HepG2 (cell line): ENCODE data around the gene TOB1. TPM values are rescaled to one million over a fixed set of nuclear protein-coding genes. Genes with fewer than 3 reads are reported as not detected.

ENCODE experiments used
- AGO1 ChIP-seq: fragments of 200-400 bp; formaldehyde crosslinking; IDR thresholded peaks from 2 replicates; pipeline ENCODE4 v1.6.1; 2017; ENCODE audit warnings: mild to moderate bottlenecking, low read depth, low read length, moderate library complexity; ENCODE audit not compliant: poor library complexity, severe bottlenecking
- CHD2 ChIP-seq: IDR thresholded peaks from 2 replicates; pipeline ENCODE4 v1.6.1; 2011; ENCODE audit warnings: low read depth, low read length, improper control_type of control experiment
- DMAP1 ChIP-seq: IDR thresholded peaks from 2 replicates; pipeline ENCODE4 v1.6.1; 2016
- E2F2 ChIP-seq: sonication (generic); formaldehyde crosslinking; IDR thresholded peaks from 2 replicates; pipeline ENCODE4 v1.4.0; 2020; ENCODE audit warnings: missing genetic modification reagents, borderline replicate concordance
- EZH2 ChIP-seq: conservative IDR thresholded peaks from 2 replicates; pipeline ENCODE4 v1.6.1; 2012; ENCODE audit warnings: mild to moderate bottlenecking, low read depth, low read length, moderate library complexity
- FOXJ3 ChIP-seq: sonication (generic); formaldehyde crosslinking; IDR thresholded peaks from 2 replicates; pipeline ENCODE4 v1.4.0; 2020; ENCODE audit warnings: missing genetic modification reagents, mild to moderate bottlenecking, borderline replicate concordance
- GABPB1 ChIP-seq: IDR thresholded peaks from 2 replicates; pipeline ENCODE4 v1.6.1; 2016; ENCODE audit warnings: mild to moderate bottlenecking, missing genetic modification reagents, moderate library complexity, missing compliant biosample characterization
- LCORL ChIP-seq, 2 experiments: fragments of 450-650 bp in 1 of 2; sonication (generic) in 1 of 2; formaldehyde crosslinking in 1 of 2; IDR thresholded peaks; 2 replicates each; pipeline versions ENCODE4 v1.5.0 to v1.6.1; 2017 to 2020; ENCODE audit warnings: antibody characterized with exemption in 1 of 2, missing genetic modification reagents in 1 of 2
- PAWR ChIP-seq: sonication (generic); formaldehyde crosslinking; IDR thresholded peaks from 2 replicates; pipeline ENCODE4 v1.4.0; 2020; ENCODE audit warnings: missing genetic modification reagents, mild to moderate bottlenecking, borderline replicate concordance
- SKIL ChIP-seq: sonication (generic); formaldehyde crosslinking; IDR thresholded peaks from 2 replicates; pipeline ENCODE4 v1.8.0; 2022; ENCODE audit warnings: missing genetic modification reagents, mild to moderate bottlenecking, moderate library complexity, borderline replicate concordance
- SMAD3 ChIP-seq: sonication (generic); formaldehyde crosslinking; IDR thresholded peaks from 2 replicates; pipeline ENCODE4 v1.4.0; 2020; ENCODE audit warnings: missing genetic modification reagents
- SRF ChIP-seq: IDR thresholded peaks from 2 replicates; pipeline ENCODE4 v1.6.1; 2011; ENCODE audit warnings: mild to moderate bottlenecking, low read depth, low read length, moderate library complexity
- TFE3 ChIP-seq: IDR thresholded peaks from 2 replicates; pipeline ENCODE4 v1.6.1; 2016
- TOE1 ChIP-seq: sonication (generic); formaldehyde crosslinking; IDR thresholded peaks from 2 replicates; pipeline ENCODE4 v1.4.0; 2020; ENCODE audit warnings: mild to moderate bottlenecking, missing genetic modification reagents
- TP53 ChIP-seq: sonication (generic); formaldehyde crosslinking; conservative IDR thresholded peaks from 2 replicates; pipeline ENCODE4 v1.4.0; 2020; ENCODE audit warnings: missing genetic modification reagents
- ZFAT ChIP-seq: sonication (generic); formaldehyde crosslinking; conservative IDR thresholded peaks from 2 replicates; pipeline ENCODE4 v1.8.1; 2023; ENCODE audit warnings: missing genetic modification reagents, inconsistent platforms
- ZFP62 ChIP-seq: sonication (generic); formaldehyde crosslinking; IDR thresholded peaks from 2 replicates; pipeline ENCODE4 v1.4.0; 2020; ENCODE audit warnings: missing genetic modification reagents
- ZNF530 ChIP-seq: sonication (generic); formaldehyde crosslinking; IDR thresholded peaks from 2 replicates; pipeline ENCODE4 v1.5.0; 2020; ENCODE audit warnings: low read depth, mild to moderate bottlenecking, missing genetic modification reagents
- ZNF674 ChIP-seq: sonication (generic); formaldehyde crosslinking; IDR thresholded peaks from 2 replicates; pipeline ENCODE4 v1.5.0; 2020; ENCODE audit warnings: low read depth, mild to moderate bottlenecking, missing genetic modification reagents
- ZNF747 ChIP-seq: sonication (generic); formaldehyde crosslinking; IDR thresholded peaks from 2 replicates; pipeline ENCODE4 v1.8.1; 2023; ENCODE audit warnings: missing genetic modification reagents, mild to moderate bottlenecking, borderline replicate concordance
- polyA plus RNA-seq, 8 experiments: library from polyadenylated mRNA; depleted of rRNA in 3 of 8; stranded (reverse) in 7 of 8; unstranded in 1 of 8; fragments of >200 nt; fragmentation: Illumina TruSeq in 4 of 8; extraction: Trizol in 4 of 8; gene quantifications; 2 replicates each; pipeline versions ENCODE4 v1.2.1 to v1.2.3, GENCODE V29; 2011 to 2016; ENCODE audit warnings: low read depth in 4 of 8, missing spikeins in 1 of 8, mixed read lengths in 1 of 8; ENCODE audit not compliant: insufficient read depth in 1 of 8
- total RNA-seq, 5 experiments: library from RNA; depleted of rRNA; stranded (reverse); fragments of >200 nt; fragmentation: Illumina TruSeq; extraction: Trizol; gene quantifications; 2 replicates each; pipeline ENCODE4 v1.2.3, GENCODE V29; 2016; ENCODE audit warnings: low read depth in 1 of 5
- TF ChIP-seq, protein P1 (sequence below): sonication (generic); formaldehyde crosslinking; IDR thresholded peaks from 2 replicates; pipeline ENCODE4 v1.4.0; 2020; ENCODE audit warnings: mild to moderate bottlenecking, missing genetic modification reagents
- TF ChIP-seq, protein P2 (sequence below): sonication (generic); formaldehyde crosslinking; IDR thresholded peaks from 2 replicates; pipeline ENCODE4 v1.5.1; 2020; ENCODE audit warnings: mild to moderate bottlenecking, moderate library complexity, missing genetic modification reagents

Gene TOB1
- total and polyA plus RNA-seq, 2 of the 13 experiments (the other 11 are each of a cell fraction or from before 2014, with no cell fraction given), result 21.9 to 57.7 TPM

GRCh38 chr17:50866261-50866949, at the start of gene TOB1 (continued):
- TF ChIP-seq SRF (peak; percentile 37; the same call in 1 of the 2 replicates), CHD2 (peak; percentile 80), ZFAT (no peak; the same call in 1 of the 2 replicates), LCORL (IDR thresholded peaks at IDR 0.05) (no peak), LCORL (CRISPR knock-in tag; IDR thresholded peaks at IDR 0.05) (peak; percentile 86), ZNF747 (CRISPR knock-in tag) (peak; percentile 95; the same call in 1 of the 2 replicates), TFE3 (CRISPR knock-in tag) (peak; percentile 63), ZFP62 (CRISPR knock-in tag) (no peak), AGO1 (peak; percentile 23), ZNF530 (no peak; the same call in 1 of the 2 replicates), ZNF674 (CRISPR knock-in tag) (peak; percentile 61; the same call in 1 of the 2 replicates), E2F2 (CRISPR knock-in tag) (peak; percentile 83; the same call in 1 of the 2 replicates), SMAD3 (CRISPR knock-in tag) (peak; percentile 66; the same call in 1 of the 2 replicates), GABPB1 (peak; percentile 79), TOE1 (CRISPR knock-in tag) (0 out of 2 replicates have a peak, but pooled peaks have one; percentile 7), TP53 (CRISPR knock-in tag) (no peak; the same call in 1 of the 2 replicates), PAWR (no peak), EZH2 (no peak), SKIL (peak; percentile 90), FOXJ3 (CRISPR knock-in tag) (no peak), DMAP1 (peak; percentile 52; the same call in 1 of the 2 replicates)
- TF ChIP-seq, protein P1, sequence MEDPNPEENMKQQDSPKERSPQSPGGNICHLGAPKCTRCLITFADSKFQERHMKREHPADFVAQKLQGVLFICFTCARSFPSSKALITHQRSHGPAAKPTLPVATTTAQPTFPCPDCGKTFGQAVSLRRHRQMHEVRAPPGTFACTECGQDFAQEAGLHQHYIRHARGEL (CRISPR knock-in tag), result no peak
- TF ChIP-seq, protein P2, sequence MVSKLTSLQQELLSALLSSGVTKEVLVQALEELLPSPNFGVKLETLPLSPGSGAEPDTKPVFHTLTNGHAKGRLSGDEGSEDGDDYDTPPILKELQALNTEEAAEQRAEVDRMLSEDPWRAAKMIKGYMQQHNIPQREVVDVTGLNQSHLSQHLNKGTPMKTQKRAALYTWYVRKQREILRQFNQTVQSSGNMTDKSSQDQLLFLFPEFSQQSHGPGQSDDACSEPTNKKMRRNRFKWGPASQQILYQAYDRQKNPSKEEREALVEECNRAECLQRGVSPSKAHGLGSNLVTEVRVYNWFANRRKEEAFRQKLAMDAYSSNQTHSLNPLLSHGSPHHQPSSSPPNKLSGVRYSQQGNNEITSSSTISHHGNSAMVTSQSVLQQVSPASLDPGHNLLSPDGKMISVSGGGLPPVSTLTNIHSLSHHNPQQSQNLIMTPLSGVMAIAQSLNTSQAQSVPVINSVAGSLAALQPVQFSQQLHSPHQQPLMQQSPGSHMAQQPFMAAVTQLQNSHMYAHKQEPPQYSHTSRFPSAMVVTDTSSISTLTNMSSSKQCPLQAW (CRISPR knock-in tag), result peak; percentile 77; the same call in 1 of the 2 replicates
